DND-41 (cell line): Measurements from ENCODE around the gene KIAA1958.

Experiments used
- EZH2 ChIP-seq: IDR thresholded peaks from 3 replicates; pipeline ENCODE4 v1.6.1; 2012; ENCODE audit warnings: borderline replicate concordance, low read depth, mild to moderate bottlenecking, moderate library complexity, low read length, inconsistent platforms; ENCODE audit not compliant: severe bottlenecking
- TF ChIP-seq, protein P1 (sequence below): IDR thresholded peaks from 2 replicates; pipeline ENCODE4 v1.5.1; 2012; ENCODE audit warnings: borderline replicate concordance, low read length, moderate library complexity, mild to moderate bottlenecking; ENCODE audit not compliant: poor library complexity, severe bottlenecking; ENCODE audit errors: extremely low read depth

DNA sequence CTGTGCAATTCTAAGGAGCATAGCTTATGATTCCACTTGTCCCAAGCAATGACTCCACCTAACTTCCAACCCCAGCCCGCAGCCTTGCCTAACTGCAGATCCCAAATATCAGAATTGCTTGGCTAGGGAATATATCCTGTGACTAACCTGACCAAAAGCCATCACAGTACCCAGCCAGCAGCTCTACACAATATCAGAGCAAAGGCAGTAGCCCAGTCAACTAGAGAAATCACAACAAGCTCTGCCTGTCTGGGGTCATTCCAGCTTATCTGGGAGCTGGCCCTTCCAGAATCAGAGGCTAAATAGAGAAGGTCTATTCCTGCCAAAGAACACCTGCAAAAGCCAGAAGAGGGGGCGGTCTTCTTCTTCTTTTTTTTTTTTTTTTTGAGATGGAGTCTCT, 9.3 kb upstream of the KIAA1958 start:
- no peak for TF ChIP-seq EZH2
- TF ChIP-seq, protein P1, sequence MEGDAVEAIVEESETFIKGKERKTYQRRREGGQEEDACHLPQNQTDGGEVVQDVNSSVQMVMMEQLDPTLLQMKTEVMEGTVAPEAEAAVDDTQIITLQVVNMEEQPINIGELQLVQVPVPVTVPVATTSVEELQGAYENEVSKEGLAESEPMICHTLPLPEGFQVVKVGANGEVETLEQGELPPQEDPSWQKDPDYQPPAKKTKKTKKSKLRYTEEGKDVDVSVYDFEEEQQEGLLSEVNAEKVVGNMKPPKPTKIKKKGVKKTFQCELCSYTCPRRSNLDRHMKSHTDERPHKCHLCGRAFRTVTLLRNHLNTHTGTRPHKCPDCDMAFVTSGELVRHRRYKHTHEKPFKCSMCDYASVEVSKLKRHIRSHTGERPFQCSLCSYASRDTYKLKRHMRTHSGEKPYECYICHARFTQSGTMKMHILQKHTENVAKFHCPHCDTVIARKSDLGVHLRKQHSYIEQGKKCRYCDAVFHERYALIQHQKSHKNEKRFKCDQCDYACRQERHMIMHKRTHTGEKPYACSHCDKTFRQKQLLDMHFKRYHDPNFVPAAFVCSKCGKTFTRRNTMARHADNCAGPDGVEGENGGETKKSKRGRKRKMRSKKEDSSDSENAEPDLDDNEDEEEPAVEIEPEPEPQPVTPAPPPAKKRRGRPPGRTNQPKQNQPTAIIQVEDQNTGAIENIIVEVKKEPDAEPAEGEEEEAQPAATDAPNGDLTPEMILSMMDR, result no peak
